Measurements from ENCODE around the gene ZBED3. TPM values are rescaled to one million over a fixed set of nuclear protein-coding genes. Genes with fewer than 3 reads are reported as not detected.
A peak's percentile ranks its signal among the peaks of the same experiment; 100 is the strongest.

ZBED3 gene
- total RNA-seq, 1 donor from 2014 or later: 0.53 TPM

DNA sequence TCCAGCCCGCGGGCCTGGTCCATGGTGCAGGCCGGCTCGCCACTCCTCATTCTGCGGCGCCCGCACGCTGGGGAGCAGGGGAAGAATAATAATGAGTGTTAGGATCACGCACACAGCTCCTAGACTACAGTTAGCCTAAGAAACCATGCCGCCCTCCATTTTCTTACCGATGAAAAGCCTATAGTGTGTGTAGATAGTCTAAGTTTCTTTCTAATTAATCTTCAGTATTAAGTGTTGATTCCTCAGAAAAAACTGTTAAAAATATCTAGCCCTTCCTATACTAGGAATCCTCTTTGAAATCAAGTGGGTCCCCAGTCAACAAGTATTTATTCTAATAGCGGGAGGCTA, 9.3 kb downstream of the ZBED3 start:
- DNase-seq (ENCODE audit: low read depth): no peak

DNA sequence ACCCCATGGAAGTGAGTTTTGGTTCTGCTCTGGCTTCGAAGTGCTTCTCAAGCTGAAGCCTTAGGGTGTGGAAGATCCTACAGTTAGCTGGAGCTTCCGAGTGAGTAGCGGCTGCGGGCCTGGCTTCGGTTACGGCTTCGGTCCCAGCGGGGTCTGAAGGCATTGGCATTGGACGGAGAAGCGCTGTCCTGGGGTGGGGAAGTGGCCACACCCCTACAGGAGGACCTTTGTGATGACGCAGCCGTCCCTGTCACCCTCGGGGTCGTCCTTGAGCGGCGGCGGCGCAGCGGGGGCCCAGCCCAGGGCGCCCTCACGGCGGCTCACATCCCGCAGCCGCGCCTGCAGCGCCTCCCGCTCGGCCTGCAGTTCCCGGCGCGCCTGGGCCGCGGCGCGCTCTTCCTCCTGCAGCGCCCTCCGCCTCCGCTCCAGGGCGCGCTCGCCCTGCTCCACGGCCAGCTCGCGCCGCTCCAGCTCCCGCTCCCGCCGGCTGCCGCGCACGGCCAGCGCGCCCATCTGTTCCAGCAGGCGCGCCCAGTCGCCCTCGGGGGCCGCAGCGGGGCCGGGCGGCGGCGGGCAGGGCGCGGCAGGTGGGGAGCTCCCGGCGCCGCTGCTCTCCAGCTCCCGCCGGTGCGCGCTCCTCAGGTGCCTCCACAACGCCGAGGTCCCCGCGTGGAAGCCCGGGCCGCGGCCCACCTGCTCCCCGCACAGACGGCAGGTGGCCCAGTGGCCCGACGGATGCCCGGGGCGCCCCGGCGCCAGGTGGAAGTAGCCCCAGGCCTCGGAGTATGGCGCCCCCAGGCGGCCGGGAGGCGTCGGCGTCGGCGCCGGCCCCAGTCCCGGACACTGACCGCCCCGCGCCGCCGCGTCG, 9.9 kb downstream of the ZBED3 start:
- DNase-seq (ENCODE audit: low read depth): peak; percentile 30

GRCh38 chr5:77074745-77075144, 12.3 kb downstream of the ZBED3 start:
- DNase-seq (ENCODE audit: low read depth): no peak

DNA sequence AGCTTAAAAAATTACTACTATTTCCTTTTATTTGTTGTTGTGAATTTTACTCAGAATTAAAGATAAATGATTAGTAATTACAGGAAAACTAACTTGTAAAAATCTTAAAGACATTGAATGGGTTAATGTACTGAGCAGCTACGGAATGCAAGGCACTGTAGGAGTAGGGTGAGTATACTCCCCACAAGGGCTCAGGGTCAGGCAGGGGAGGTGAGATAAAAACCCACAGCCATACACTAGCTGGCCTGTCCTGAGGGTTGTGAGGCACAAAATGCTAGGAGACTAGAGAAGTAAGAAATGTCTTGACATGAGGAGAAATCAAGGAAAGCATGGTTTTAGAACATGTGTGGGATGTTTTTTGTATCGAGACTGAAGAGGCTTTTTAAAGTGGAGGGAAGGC, 13.4 kb downstream of the ZBED3 start:
- DNase-seq (ENCODE audit: low read depth): no peak

DNA sequence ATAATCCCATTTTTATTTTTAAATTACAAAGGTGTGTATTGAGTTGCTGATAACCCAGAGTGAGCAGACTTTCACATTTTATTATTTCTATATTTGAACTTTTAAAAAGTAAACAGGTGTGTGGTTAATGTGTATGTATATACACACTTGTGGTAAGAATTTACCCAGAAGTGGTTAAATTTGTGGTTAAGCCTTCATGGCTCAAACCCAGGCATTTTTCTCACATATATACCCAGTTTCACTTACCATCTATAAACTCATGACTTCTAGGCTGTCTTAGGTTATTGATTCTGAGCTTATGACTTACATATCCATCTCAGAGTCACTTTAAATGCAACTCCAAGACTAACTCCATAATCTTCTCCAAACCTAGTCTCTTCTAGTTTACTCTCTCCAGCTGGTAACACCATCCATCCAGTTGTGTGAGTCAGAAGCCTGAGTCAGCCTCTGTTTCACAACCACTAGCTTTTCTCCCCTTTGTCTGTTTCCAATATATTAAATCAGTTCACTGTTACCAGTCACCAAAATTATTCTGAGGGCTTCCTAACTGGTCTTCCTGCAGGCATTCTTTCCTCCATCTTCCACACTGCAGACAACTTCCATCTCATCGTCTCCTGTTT, 20.2 kb downstream of the ZBED3 start:
- peak; percentile 15 for DNase-seq (ENCODE audit: low read depth)

- DNase-seq (ENCODE audit: low read depth): no peak
Observed at GRCh38 chr5:77066184-77066583, 20.9 kb downstream of the ZBED3 start.

DNA sequence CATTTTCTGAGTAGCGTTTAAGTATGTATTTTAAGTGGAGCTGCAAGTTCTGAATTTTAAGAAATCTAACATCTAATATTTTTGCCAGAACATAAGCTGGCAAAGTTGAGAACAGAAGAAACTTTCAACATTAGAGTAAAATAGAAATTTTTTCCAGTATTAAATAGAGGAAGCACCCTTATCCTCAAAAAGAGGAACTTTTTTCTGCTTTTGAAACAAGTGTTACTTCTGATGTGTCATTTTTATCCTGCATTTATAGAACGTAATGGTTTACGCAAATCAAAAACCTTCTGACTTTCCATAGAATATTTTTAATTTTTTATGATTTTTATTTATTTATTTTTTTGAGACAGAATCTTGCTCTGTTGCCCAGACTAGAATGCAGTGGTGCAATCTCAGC, 21.8 kb downstream of the ZBED3 start:
- DNase-seq (ENCODE audit: low read depth): no peak

DNA sequence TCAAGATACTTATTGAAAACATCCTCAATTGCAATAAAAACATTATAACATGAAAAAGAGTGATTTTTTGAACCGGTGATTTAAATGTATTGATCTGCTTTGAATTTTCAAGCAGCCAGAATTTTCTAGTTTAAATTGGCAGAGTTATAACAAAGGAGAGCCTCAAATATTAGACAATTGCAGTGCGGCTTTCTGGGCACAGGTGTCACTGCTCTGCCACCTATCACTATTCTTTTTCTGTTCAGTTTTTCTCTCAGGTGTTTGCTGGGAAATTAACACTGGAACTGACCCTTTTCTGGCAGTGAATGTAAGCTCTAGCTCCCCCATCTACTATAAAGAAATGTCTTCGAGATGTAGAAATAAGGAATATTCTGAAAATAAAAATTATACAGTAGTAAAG, 23.0 kb downstream of the ZBED3 start:
- DNase-seq (ENCODE audit: low read depth): no peak

DNA sequence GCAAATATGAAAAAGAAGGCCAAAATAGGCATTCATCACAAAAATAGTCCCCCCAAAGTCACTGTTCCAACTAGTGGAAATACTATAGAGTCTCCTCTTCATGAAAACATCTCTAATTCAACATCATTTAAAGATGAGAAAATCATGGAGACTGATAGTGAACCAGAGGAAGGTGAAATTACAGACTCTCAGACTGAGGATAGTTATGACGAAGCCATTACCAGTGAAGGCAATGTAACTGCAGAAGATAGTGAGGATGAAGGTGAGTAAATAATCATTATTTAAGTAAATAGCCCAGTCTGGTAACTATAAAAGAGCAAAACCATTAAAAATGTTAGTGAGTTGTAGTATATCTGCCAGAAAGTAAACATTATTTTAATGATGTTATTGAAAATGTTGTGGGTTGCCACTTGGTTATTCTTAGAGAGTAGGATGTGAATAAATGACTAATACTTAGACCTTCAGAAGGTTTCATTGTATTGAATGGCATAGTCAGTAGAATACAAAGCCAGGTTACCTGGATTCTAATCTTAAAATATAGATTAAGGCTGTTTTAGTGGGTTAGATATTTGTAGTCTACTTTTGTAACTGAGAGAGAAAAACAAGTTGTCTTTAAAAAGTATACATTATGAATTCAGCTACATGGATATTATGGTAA, 40.5 kb downstream of the ZBED3 start:
- DNase-seq (ENCODE audit: low read depth): no peak

GRCh38 chr5:77035950-77036349, 51.1 kb downstream of the ZBED3 start:
- no peak for DNase-seq (ENCODE audit: low read depth)

DNA sequence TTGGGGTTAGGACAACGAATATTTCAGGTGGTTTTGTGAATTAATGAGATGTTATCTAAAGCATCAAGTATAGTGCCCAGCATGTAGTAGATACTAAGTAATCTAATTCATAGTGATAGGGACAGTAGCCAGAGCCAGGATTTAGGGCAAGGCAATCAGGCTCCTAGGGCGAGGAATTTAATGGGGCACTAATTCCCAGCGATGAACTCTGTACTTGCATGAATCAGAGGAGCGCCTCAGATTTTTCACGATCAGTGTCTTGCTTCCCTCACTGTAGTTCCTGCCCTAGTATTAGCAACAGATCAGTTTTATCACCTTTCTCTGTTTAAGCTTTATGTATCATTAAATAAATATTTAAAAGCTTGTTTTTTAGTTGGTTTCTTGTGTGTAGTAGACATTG, 53.7 kb downstream of the ZBED3 start:
- DNase-seq (ENCODE audit: low read depth): no peak

GRCh38 chr5:77032635-77033034, 54.5 kb downstream of the ZBED3 start:
- no peak for DNase-seq (ENCODE audit: low read depth)

DNA sequence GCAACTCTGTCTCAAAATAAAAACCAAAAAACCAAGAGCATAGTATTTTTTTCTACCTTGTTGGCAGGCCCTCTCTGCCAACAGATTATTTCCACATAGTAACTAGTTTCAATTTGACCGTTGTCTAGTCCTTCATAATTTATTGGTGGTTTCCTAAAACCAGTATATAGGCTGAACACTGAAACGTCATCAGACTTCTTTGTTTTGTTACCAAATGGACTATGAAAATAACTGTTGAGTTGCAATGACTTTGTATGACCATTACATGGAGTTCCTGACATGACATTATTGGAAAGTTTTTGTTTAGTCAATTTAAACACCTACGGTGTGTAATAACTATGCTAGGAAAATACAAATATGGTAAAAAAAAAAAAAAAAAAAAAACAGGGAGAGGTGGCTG, 55.2 kb downstream of the ZBED3 start:
- no peak for DNase-seq (ENCODE audit: low read depth)

- DNase-seq (ENCODE audit: low read depth): peak; percentile 95
Observed at GRCh38 chr5:77030097-77031071, 56.7 kb downstream of the ZBED3 start, which contains the start of gene AGGF1. Gene AGGF1, plus strand, starts transcription at chr5:77030404. Its CDS starts 363 bp downstream, at chr5:77030767.

GRCh38 chr5:77029376-77029885, 57.7 kb downstream of the ZBED3 start:
- no peak for DNase-seq (ENCODE audit: low read depth)

GRCh38 chr5:77028631-77029375, 58.3 kb downstream of the ZBED3 start:
- DNase-seq (ENCODE audit: low read depth): no peak

DNA sequence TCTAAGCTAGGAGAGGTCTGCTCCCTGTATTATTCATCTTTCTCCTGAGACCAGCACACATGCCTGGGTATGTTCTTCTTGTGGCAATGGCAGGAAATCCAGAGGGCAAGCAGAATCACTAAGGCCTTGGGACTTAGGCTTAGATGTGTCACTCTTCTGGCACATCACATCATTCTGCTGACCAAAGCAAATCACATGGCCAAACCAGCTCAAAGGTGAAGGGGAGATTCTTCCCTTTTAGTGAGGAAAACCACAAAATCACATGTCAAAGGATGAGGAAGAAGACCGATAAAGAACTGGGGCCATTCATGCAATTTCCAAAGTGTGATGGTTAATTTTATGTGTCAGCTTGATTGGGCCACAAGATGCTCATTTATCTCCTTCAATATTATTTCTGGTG, 62.6 kb downstream of the ZBED3 start:
- DNase-seq (ENCODE audit: low read depth): no peak

DNA sequence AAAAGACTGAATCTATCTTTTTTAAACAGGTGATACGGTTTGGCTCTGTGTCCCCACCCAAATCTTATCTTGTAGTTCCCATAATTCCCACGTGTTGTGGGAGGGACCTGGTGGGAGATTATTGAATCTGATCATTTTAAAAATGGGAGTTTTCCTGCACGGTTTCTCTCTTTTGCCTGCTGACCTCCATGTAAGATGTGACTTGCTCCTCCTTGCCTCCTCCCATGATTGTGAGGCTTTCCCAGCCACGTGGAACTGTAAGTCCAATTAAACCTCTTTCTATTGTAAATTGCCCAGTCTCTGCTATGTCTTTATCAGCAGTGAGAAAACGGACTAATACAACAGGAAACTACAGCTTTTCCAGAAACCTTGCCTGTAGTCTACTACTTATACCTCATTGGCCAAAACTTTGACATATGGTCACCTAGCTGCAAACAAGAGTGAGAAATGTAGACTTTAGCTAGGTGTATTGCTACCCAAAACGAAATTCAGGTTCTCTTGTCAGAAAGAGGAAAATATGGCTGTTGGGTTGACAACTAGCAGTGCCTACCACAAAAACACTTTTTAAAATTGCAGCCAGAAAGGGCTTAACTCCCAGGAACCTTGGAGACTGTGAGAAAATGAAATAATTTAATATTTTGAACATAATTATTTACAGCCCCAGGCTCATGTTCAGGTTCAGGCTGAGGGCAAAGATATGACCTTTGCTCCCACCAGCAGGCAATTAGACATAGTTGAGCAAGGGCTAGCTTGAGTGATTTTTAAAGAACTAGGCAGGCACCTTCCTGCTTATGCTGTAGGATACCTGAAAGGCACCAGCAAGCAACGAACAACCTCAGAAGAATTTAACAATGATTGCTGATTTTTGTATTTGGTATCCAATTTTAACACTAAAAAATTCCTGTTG, 64.3 kb downstream of the ZBED3 start:
- DNase-seq (ENCODE audit: low read depth): no peak

All from myocyte (in vitro differentiated cells).